ENCODE results near the gene DES. TPM values are rescaled to one million over a fixed set of nuclear protein-coding genes. Genes with fewer than 3 reads are reported as not detected.

The DES gene
- total and polyA plus RNA-seq, 2 of the 4 experiments (the other 2 are of a cell fraction): 4.3 to 4.9 TPM

GRCh38 chr2:219467736-219468075, 49.5 kb downstream of the DES start:
- no peak overlapping the region for H3K9ac ChIP-seq (ENCODE audit: low read depth, low read length)
- no peak overlapping the region for H2BK20ac ChIP-seq (ENCODE audit: low read depth, low read length)
- no peaks in the 10 kb centered on the region; a peak in 1 of 4 replicates for H3K79me1 ChIP-seq (ENCODE audit: low read depth in 1 of 2, low read length in 2 of 2)
- H4K5ac ChIP-seq (ENCODE audit: low read depth, low read length): no peak overlapping the region
- no peak overlapping the region for H3K14ac ChIP-seq (replicated peaks; ENCODE audit: low read depth, low read length)
- no peak overlapping the region for H4K8ac ChIP-seq (ENCODE audit: low read depth in 2 of 2, low read length in 2 of 2)
- no peaks in the 10 kb centered on the region for H3K9me1 ChIP-seq (ENCODE audit: insufficient read depth, low read length)
- H2AK9ac ChIP-seq (replicated peaks; ENCODE audit: low read depth, low read length, poor library complexity): no peak overlapping the region
- no peak overlapping the region for H2BK5ac ChIP-seq (ENCODE audit: low read depth, low read length, poor library complexity, severe bottlenecking)
- H3K36me3 ChIP-seq (ENCODE audit: control insufficient read depth, insufficient read depth, low read length): peaks cover 68% of the 10 kb centered on the region; the same call in 1 of the 2 replicates
- TF ChIP-seq MAFK (IDR thresholded peaks at IDR 0.05; ENCODE audit: low read depth, low read length) (no peak), CEBPB (IDR thresholded peaks at IDR 0.05; ENCODE audit: low read depth, low read length) (no peak), CHD1 (IDR thresholded peaks at IDR 0.05; ENCODE audit: low read depth, low read length) (no peak), RAD21 (IDR thresholded peaks at IDR 0.05; ENCODE audit: low read length) (no peak), RFX5 (IDR thresholded peaks at IDR 0.05; ENCODE audit: low read depth, low read length) (no peak), BHLHE40 (IDR thresholded peaks at IDR 0.05; ENCODE audit: low read depth, low read length) (no peak), CTCF (conservative IDR thresholded peaks at IDR 0.05; ENCODE audit: low read depth, low read length) (no peak), ELK1 (IDR thresholded peaks at IDR 0.05; ENCODE audit: borderline replicate concordance, low read depth, low read length) (no peak), NFE2L2 (IDR thresholded peaks at IDR 0.05; ENCODE audit: low read depth, low read length) (no peak), RCOR1 (IDR thresholded peaks at IDR 0.05; ENCODE audit: insufficient replicate concordance, low read length) (no peak), SMC3 (IDR thresholded peaks at IDR 0.05; ENCODE audit: low read depth, low read length) (no peak), MXI1 (IDR thresholded peaks at IDR 0.05; ENCODE audit: borderline replicate concordance, low read depth, low read length) (no peak), USF2 (IDR thresholded peaks at IDR 0.05; ENCODE audit: low read depth, low read length) (no peak), FOS (IDR thresholded peaks at IDR 0.05; ENCODE audit: low read depth, low read length) (no peak), MAZ (IDR thresholded peaks at IDR 0.05; ENCODE audit: borderline replicate concordance, low read depth, low read length) (no peak), POLR2A (IDR thresholded peaks at IDR 0.05; ENCODE audit: low read depth, low read length) (no peak)
- no peaks in the 10 kb centered on the region for H3K9me3 ChIP-seq (ENCODE audit: control insufficient read depth, insufficient read depth, low read length)
- H3K27ac ChIP-seq (ENCODE audit: insufficient read depth, low read length): no peak overlapping the region
- no peak overlapping the region for H3K18ac ChIP-seq (ENCODE audit: low read depth, low read length)
- H3K27me3 ChIP-seq (ENCODE audit: control insufficient read depth, insufficient read depth, low read length): no peaks in the 10 kb centered on the region
- H2BK15ac ChIP-seq (ENCODE audit: low read depth, low read length): no peak overlapping the region
- no peak overlapping the region for H2BK120ac ChIP-seq (ENCODE audit: low read depth, low read length)
- CTCF ChIA-PET: interaction anchor here (1.0 kb wide), 1 partner anchor 9 kb away, joined by 3 read pairs; no protein-coding TSS in a partner anchor
- H3K4me2 ChIP-seq (ENCODE audit: low read depth, low read length): no peak overlapping the region
- no peak overlapping the region for H2AK5ac ChIP-seq (ENCODE audit: low read depth, low read length)
- no peak overlapping the region for H3K23ac ChIP-seq (ENCODE audit: low read depth, low read length)
- dilution Hi-C loops (cut with HindIII; ENCODE audit: low sequenced_read_pairs, unreplicated experiment) (no loop called here), in situ Hi-C loops (cut with MboI; ENCODE audit: low sequenced_read_pairs) (no loop called here), intact Hi-C loops (cut with micrococcal nuclease) (no loop called here)
- peaks cover 13% of the 10 kb centered on the region for H3K4me1 ChIP-seq (ENCODE audit: control insufficient read depth, insufficient read depth, low read length)
- H2AFZ ChIP-seq (replicated peaks; ENCODE audit: low read length, poor library complexity): no peak overlapping the region
- H3K4ac ChIP-seq (ENCODE audit: low read depth, low read length): no peak overlapping the region
- DNase-seq (no peak), ATAC-seq (ENCODE audit: low read depth) (no peak)
- 90% methylated on average over 2 of the region's 2 CpGs; no CpG with 5 or more reads in 1 of the 2 experiments for WGBS, 2 experiments (ENCODE audit: extremely low coverage in 2 of 2, insufficient read length in 1 of 2)
- no peak overlapping the region for H3K4me3 ChIP-seq (ENCODE audit: insufficient read depth, low read depth, low read length)
- BruUV-seq (replicated peaks): no TSS peak
- POLR2A ChIA-PET (ENCODE audit: unreplicated experiment): interaction anchor here (0.6 kb wide), 1 partner anchor 735 kb away, joined by 3 read pairs; no protein-coding TSS in a partner anchor
- no peak overlapping the region for H3K56ac ChIP-seq (ENCODE audit: extremely low read depth, insufficient read depth, low read length)
- no peak overlapping the region for H4K91ac ChIP-seq (ENCODE audit: insufficient read depth, low read depth, low read length)
- H4K20me1 ChIP-seq (ENCODE audit: insufficient read depth, low read length): no peaks in the 10 kb centered on the region; the same call in none of the 2 replicates
